K562 (cell line): Measurements from ENCODE around the gene PNRC1. TPM values are rescaled to one million over a fixed set of nuclear protein-coding genes. Genes with fewer than 3 reads are reported as not detected.
"Not testable (repeated sequence)": the region's sequence is repeated elsewhere in the genome, so short reads cannot be mapped to it uniquely, and the experiment has no call there.

Source experiments
- ATAC-seq: fragments of 200-7000 bp; cut with Tn5 transposase; 3 replicates; pipeline ENCODE4 v1.9.1; 2020; ENCODE audit warnings: moderate library complexity
- BruUV-seq: library from RNA; stranded (reverse); fragments of 400-500 nt; replicated peaks from 2 replicates; lab custom pipeline; 2021; lab: Mats Ljungman, UMichigan
- CTCF ChIA-PET: fragments of 300-600 bp; formaldehyde crosslinking; extraction: SDS; loops from one replicate; lab custom pipeline; 2021; ENCODE audit warnings: low intra/inter-chr PET ratio; lab: Yijun Ruan, JAX
- POLR2A ChIA-PET: fragments of 300-600, 350-650 bp; sonication (Branson Sonifier 250); formaldehyde crosslinking; extraction: SDS; loops from one replicate; lab custom pipeline; 2021; ENCODE audit warnings: antibody characterized with exemption, inconsistent platforms; lab: Yijun Ruan, JAX
- DNase-seq, 4 experiments: peaks; one replicate each; pipeline versions ENCODE4 v3.0.0 to v3.0.0-alpha.2; 2011 to 2018; ENCODE audit warnings: low spot score in 3 of 4, mixed read lengths in 3 of 4; ENCODE audit errors: extremely low read depth in 1 of 4
- FAIRE-seq: peaks from 2 replicates; lab custom pipeline; 2011; peaks lifted over from hg19 to GRCh38; lab: Jason Lieb, UNC
- H2AFZ ChIP-seq: 2 replicates; pipeline ENCODE4 v1.6.0; 2011; ENCODE audit warnings: low read depth, low read length, control low read depth, inconsistent platforms
- H3K27ac ChIP-seq: fragments of 200-600 bp; 3 replicates; pipeline ENCODE4 v1.8.0; 2011; ENCODE audit warnings: low read depth, mild to moderate bottlenecking, control low read depth, inconsistent platforms, low read length, moderate library complexity, mixed read lengths; ENCODE audit errors: extremely low read depth
- H3K27me3 ChIP-seq, 2 experiments: fragments of 300-600 bp in 1 of 2; 2 replicates in 1 of 2; 3 replicates in 1 of 2; pipeline versions ENCODE4 v1.6.0 to v1.8.0; 2011; ENCODE audit warnings: inconsistent platforms in 2 of 2, low read length in 2 of 2, mild to moderate bottlenecking in 1 of 2, mixed read lengths in 1 of 2, moderate library complexity in 1 of 2; ENCODE audit not compliant: control insufficient read depth in 2 of 2, insufficient read depth in 2 of 2
- H3K36me3 ChIP-seq: fragments of 300-600 bp; 3 replicates; pipeline ENCODE4 v1.8.0; 2011; ENCODE audit warnings: mild to moderate bottlenecking, low read length, inconsistent platforms; ENCODE audit not compliant: control insufficient read depth, insufficient read depth
- H3K4me1 ChIP-seq, 2 experiments: fragments of 200-600 bp in 1 of 2; replicated peaks in 1 of 2; 2 replicates in 1 of 2; 3 replicates in 1 of 2; pipeline versions ENCODE4 v1.5.1 to v1.8.0; 2011; ENCODE audit warnings: inconsistent platforms in 2 of 2, low read length in 2 of 2, mild to moderate bottlenecking in 1 of 2, mixed read lengths in 1 of 2, moderate library complexity in 1 of 2; ENCODE audit not compliant: control insufficient read depth in 2 of 2, insufficient read depth in 2 of 2
- H3K4me2 ChIP-seq: 2 replicates; pipeline ENCODE4 v1.6.1; 2011; ENCODE audit warnings: low read length, control low read depth, inconsistent platforms, mixed read lengths; ENCODE audit not compliant: insufficient read depth
- H3K4me3 ChIP-seq: fragments of 200-600 bp; sonication (generic), shearing (Covaris generic); 2 replicates; pipeline ENCODE4 v1.5.1; 2016; ENCODE audit warnings: control low read depth, inconsistent platforms
- H3K79me2 ChIP-seq: fragments of 200-600 bp; 3 replicates; pipeline ENCODE4 v1.8.0; 2011; ENCODE audit warnings: low read length, inconsistent platforms; ENCODE audit not compliant: control insufficient read depth, insufficient read depth
- H3K9ac ChIP-seq, 2 experiments: 2 replicates each; pipeline versions ENCODE4 v1.6.0 to v1.6.1; 2011; ENCODE audit warnings: low read depth in 2 of 2, low read length in 2 of 2, control low read depth in 1 of 2, inconsistent platforms in 1 of 2, mild to moderate bottlenecking in 1 of 2, mixed read lengths in 1 of 2; ENCODE audit not compliant: insufficient read depth in 1 of 2
- H3K9me1 ChIP-seq: one replicate; pipeline ENCODE4 v1.6.0; 2011; ENCODE audit warnings: inconsistent platforms, mild to moderate bottlenecking, low read length, moderate library complexity; ENCODE audit not compliant: control insufficient read depth, insufficient read depth
- H3K9me3 ChIP-seq: replicated peaks from 2 replicates; pipeline ENCODE4 v1.5.1; 2011; ENCODE audit warnings: low read depth, low read length, inconsistent platforms; ENCODE audit not compliant: control insufficient read depth, insufficient read depth
- H4K20me1 ChIP-seq: replicated peaks from 2 replicates; pipeline ENCODE4 v1.6.1; 2011; ENCODE audit warnings: low read length, inconsistent platforms, mixed read lengths; ENCODE audit not compliant: control insufficient read depth, insufficient read depth
- OTX1 ChIP-seq: fragments of 450-650 bp; formaldehyde crosslinking; IDR thresholded peaks from 2 replicates; pipeline ENCODE4 v1.4.0; 2022; ENCODE audit warnings: mild to moderate bottlenecking
- PBX2 ChIP-seq, 2 experiments: IDR thresholded peaks in 1 of 2; conservative IDR thresholded peaks in 1 of 2; 2 replicates each; pipeline ENCODE4 v1.6.1; 2016; ENCODE audit warnings: low read depth in 2 of 2, mild to moderate bottlenecking in 1 of 2, missing compliant biosample characterization in 1 of 2, missing genetic modification characterization in 1 of 2, moderate library complexity in 1 of 2
- TBL1XR1 ChIP-seq, 2 experiments: IDR thresholded peaks; 2 replicates each; pipeline ENCODE4 v1.6.1; 2012; ENCODE audit warnings: improper control_type of control experiment in 2 of 2, low read length in 2 of 2, mild to moderate bottlenecking in 1 of 2
- TRIM28 ChIP-seq: fragments of 450-650 bp; IDR thresholded peaks from 2 replicates; pipeline ENCODE4 v1.6.1; 2017
- ZNF280A ChIP-seq: fragments of 450-650 bp; IDR thresholded peaks from 2 replicates; pipeline ENCODE4 v1.6.1; 2018; ENCODE audit warnings: mild to moderate bottlenecking, low read depth; ENCODE audit not compliant: partially characterized antibody
- ZNF707 ChIP-seq: fragments of 250-450 bp; sonication (Bioruptor Pico); conservative IDR thresholded peaks from 2 replicates; pipeline ENCODE4 v1.8.0; 2022; ENCODE audit warnings: inconsistent platforms, mild to moderate bottlenecking, moderate library complexity
- WGBS: fragments of 100-300 bp; shearing (Covaris generic); methylation state at CpG from one replicate; pipeline ENCODE4 v1.1.6; 2016; ENCODE audit warnings: low coverage, mixed read lengths; ENCODE audit not compliant: insufficient coverage; ENCODE audit errors: missing lambda C conversion rate; 5-methylcytosine and 5-hydroxymethylcytosine counted together
- in situ Hi-C: fragments of 300-500 bp; cut with MboI; formaldehyde crosslinking; loops from 4 replicates; pipeline ENCODE4 v1.15.0; 2018; ENCODE audit warnings: inconsistent platforms, mixed read lengths
- intact Hi-C: fragments of 100-400 bp; cut with micrococcal nuclease; formaldehyde crosslinking; loops from 2 replicates; pipeline ENCODE4 v1.14.2; 2022
- polyA plus RNA-seq, 8 experiments: library from polyadenylated mRNA; depleted of rRNA in 4 of 8; stranded (reverse) in 5 of 8; unstranded in 3 of 8; fragments of >200 nt; fragmentation: Nextera tagmentation in 2 of 8; fragmentation: Illumina TruSeq in 1 of 8; extraction: Ambion mirVana in 2 of 8; extraction: Trizol in 1 of 8; gene quantifications; 2 replicates each; pipeline versions ENCODE4 v1.2.1 to v1.2.3, GENCODE V29; 2011 to 2014; ENCODE audit warnings: inconsistent platforms in 1 of 8, missing spikeins in 1 of 8
- total RNA-seq, 7 experiments: library from RNA; depleted of rRNA in 6 of 7; stranded (reverse); fragments of >200 nt in 6 of 7; fragmentation: Illumina TruSeq in 2 of 7; extraction: Trizol in 2 of 7; gene quantifications; 2 replicates each; pipeline versions ENCODE4 v1.2.1 to v1.2.3, GENCODE V29; 2011 to 2021; ENCODE audit warnings: low replicate concordance in 1 of 7

PNRC1 gene
- total and polyA plus RNA-seq, 9 of the 15 experiments (the other 6 are each of a cell fraction or from before 2014, with no cell fraction given), result 1.2 to 10.8 (median 6.5) TPM

- H3K36me3 ChIP-seq, H3K79me2 ChIP-seq, POLR2A ChIA-PET, in situ Hi-C loops, H4K20me1 ChIP-seq, DNase-seq, CTCF ChIA-PET, H3K4me3 ChIP-seq, ATAC-seq, H2AFZ ChIP-seq, H3K9ac ChIP-seq, H3K4me2 ChIP-seq, H3K27me3 ChIP-seq, H3K27ac ChIP-seq, H3K9me3 ChIP-seq, intact Hi-C loops, H3K9me1 ChIP-seq, FAIRE-seq, BruUV-seq: not testable (repeated sequence)
- TF ChIP-seq TRIM28 (peak; percentile 84), ZNF280A (peak; percentile 21), ZNF707 (CRISPR knock-in tag) (peak; percentile 100)
- H3K4me1 ChIP-seq, result peaks cover 4 to 15% of the 10 kb centered on the region in 2 experiments; a peak in 3 of 5 replicates
Observed at GRCh38 chr6:89037901-89038293, 42.7 kb upstream of the PNRC1 start.

- ChIA-PET CTCF (no interaction called here), POLR2A (no interaction called here)
- H3K9me3 ChIP-seq, result no peaks in the 10 kb centered on the region
- H3K4me1 ChIP-seq, result no peaks in the 10 kb centered on the region
- no peaks in the 10 kb centered on the region for H3K9me1 ChIP-seq
- H3K4me3 ChIP-seq, result no peak overlapping the region
- no peak overlapping the region for H3K27ac ChIP-seq
- H3K27me3 ChIP-seq, result no peaks in the 10 kb centered on the region
- 4% methylated on average over 3 of the region's 3 CpGs for WGBS
- FAIRE-seq, result no peak
- intact Hi-C loops, result no loop called here
- H3K9ac ChIP-seq, result no peak overlapping the region
- DNase-seq, result no peak
- no peaks in the 10 kb centered on the region for H4K20me1 ChIP-seq
- ATAC-seq, result no peak
- H3K79me2 ChIP-seq, result no peaks in the 10 kb centered on the region
- H3K4me2 ChIP-seq, result no peak overlapping the region
- H2AFZ ChIP-seq, result no peak overlapping the region
- BruUV-seq, result no TSS peak
- H3K36me3 ChIP-seq, result no peaks in the 10 kb centered on the region
- in situ Hi-C loops, result no loop called here
- TF ChIP-seq OTX1 (CRISPR knock-in tag), result no peak
- no peak for TF ChIP-seq TBL1XR1 (IDR thresholded peaks at IDR 0.05; ENCODE audit: low read length in 2 of 2)
- no peak for TF ChIP-seq PBX2 (CRISPR knock-in tag; IDR thresholded peaks at IDR 0.05; ENCODE audit: low read depth)
- TF ChIP-seq PBX2 (tag; conservative IDR thresholded peaks at IDR 0.05; ENCODE audit: low read depth), result peak; percentile 58
Observed at GRCh38 chr6:89042664-89043063, 37.9 kb upstream of the PNRC1 start.
